ENCODE results near the gene UCP2. TPM values are rescaled to one million over a fixed set of nuclear protein-coding genes. Genes with fewer than 3 reads are reported as not detected.

UCP2 gene
- total RNA-seq, 4 donors from 2014 or later, result 16.8 to 284 (median 56.7) TPM

GRCh38 chr11:73956876-73957653 lies 25.6 kb downstream of the UCP2 start:
- Histone ChIP-seq H3K27me3 (peaks cover 0 to 2% (median 0%) of the 10 kb centered on the region in 3 donors), H3K36me3 (no peaks in the 10 kb centered on the region), H3K27ac (no peak overlapping the region), H3K9me3 (no peaks in the 10 kb centered on the region), H3K4me1 (no peaks in the 10 kb centered on the region), H3K4me3 (no peak overlapping the region)
- intact Hi-C loops (cut with DNase I; ENCODE audit: low total_unique reads) (loop anchor here (10.0 kb wide), 1 partner anchor 518 kb away; no protein-coding TSS in a partner anchor), in situ Hi-C loops (cut with MboI; ENCODE audit: low sequenced_read_pairs in 4 of 4) (no loop called here)
- no peak for DNase-seq
- no peak for ATAC-seq
- TF ChIP-seq, protein P1, sequence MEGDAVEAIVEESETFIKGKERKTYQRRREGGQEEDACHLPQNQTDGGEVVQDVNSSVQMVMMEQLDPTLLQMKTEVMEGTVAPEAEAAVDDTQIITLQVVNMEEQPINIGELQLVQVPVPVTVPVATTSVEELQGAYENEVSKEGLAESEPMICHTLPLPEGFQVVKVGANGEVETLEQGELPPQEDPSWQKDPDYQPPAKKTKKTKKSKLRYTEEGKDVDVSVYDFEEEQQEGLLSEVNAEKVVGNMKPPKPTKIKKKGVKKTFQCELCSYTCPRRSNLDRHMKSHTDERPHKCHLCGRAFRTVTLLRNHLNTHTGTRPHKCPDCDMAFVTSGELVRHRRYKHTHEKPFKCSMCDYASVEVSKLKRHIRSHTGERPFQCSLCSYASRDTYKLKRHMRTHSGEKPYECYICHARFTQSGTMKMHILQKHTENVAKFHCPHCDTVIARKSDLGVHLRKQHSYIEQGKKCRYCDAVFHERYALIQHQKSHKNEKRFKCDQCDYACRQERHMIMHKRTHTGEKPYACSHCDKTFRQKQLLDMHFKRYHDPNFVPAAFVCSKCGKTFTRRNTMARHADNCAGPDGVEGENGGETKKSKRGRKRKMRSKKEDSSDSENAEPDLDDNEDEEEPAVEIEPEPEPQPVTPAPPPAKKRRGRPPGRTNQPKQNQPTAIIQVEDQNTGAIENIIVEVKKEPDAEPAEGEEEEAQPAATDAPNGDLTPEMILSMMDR (IDR thresholded peaks at IDR 0.05 in 4 of 5, conservative IDR thresholded peaks at IDR 0.05 in 1 of 5), result no peak
- no peak for TF ChIP-seq POLR2A (IDR thresholded peaks at IDR 0.05)

GRCh38 chr11:73951797-73952196 lies 30.8 kb downstream of the UCP2 start:
- in situ Hi-C loops (cut with MboI; ENCODE audit: low sequenced_read_pairs in 4 of 4), result no loop called here
- Histone ChIP-seq H3K27me3 (no peaks in the 10 kb centered on the region), H3K36me3 (no peaks in the 10 kb centered on the region), H3K4me3 (no peak overlapping the region), H3K4me1 (no peaks in the 10 kb centered on the region), H3K9me3 (no peaks in the 10 kb centered on the region), H3K27ac (no peak overlapping the region)
- TF ChIP-seq, protein P1 (IDR thresholded peaks at IDR 0.05 in 4 of 5, conservative IDR thresholded peaks at IDR 0.05 in 1 of 5), result no peak
- TF ChIP-seq POLR2A (IDR thresholded peaks at IDR 0.05), result no peak
- DNase-seq (no peak), ATAC-seq (no peak)
- intact Hi-C loops (cut with DNase I; ENCODE audit: low total_unique reads), result loop anchor here (10.0 kb wide), 1 partner anchor 523 kb away; no protein-coding TSS in a partner anchor

DNA sequence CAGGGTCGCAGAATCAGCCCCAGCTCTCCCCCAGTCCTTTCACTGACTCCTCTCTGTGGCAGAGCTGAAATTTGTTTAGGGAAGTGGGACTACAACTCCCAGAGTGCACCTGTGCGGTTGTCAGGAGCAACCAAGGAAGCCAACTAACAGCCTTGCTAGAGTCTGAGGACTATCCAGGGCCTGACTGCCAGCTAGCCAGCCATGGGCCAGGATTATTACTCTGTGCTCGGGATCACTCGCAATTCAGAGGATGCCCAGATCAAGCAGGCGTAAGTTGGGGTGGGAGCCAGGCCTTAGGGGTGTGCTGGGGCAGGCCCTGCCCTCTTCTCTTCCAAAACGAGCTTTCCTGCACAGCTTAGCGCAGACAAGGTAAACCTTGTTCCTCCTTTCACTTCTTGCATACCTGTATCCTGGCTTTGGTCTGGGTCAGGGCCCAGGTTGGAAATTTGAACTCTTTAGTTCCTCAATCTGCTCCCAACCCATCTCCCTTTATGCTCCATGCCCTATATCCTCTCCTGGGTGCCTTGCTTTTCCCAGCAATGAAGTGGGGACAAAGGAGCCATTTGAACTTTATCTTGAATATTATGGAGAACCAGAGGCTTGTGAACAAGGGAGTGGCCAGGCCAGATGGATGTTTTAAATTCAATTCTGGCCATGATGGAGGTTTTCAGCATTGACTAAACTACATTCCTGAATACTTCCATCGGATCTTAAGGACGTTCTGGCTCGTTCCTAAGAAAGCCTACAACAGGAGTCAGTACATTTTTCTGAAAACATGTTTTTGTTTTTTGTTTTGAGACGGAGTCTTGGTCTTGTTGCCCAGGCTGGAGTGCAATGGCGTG lies 31.6 kb downstream of the UCP2 start, which contains the start of gene DNAJB13:
TSS of gene DNAJB13 (plus strand) at position 158 of the 842 bp plus-strand sequence. CDS start at position 202, 44 bp downstream.
- TF ChIP-seq, protein P1 (IDR thresholded peaks at IDR 0.05 in 4 of 5, conservative IDR thresholded peaks at IDR 0.05 in 1 of 5), result no peak
- no peak for TF ChIP-seq POLR2A (IDR thresholded peaks at IDR 0.05)
- peak in 1 of 2 donors; percentile 55 for ATAC-seq
- H3K36me3 ChIP-seq, result no peaks in the 10 kb centered on the region
- H3K9me3 ChIP-seq, result no peaks in the 10 kb centered on the region
- H3K4me3 ChIP-seq, result no peak within 1 kb of the TSS
- no peaks in the 10 kb centered on the region for H3K4me1 ChIP-seq
- H3K27me3 ChIP-seq, result no peaks in the 10 kb centered on the region
- no peak within 1 kb of the TSS for H3K27ac ChIP-seq
- no peak for DNase-seq
- intact Hi-C loops (cut with DNase I; ENCODE audit: low total_unique reads) (loop anchor here (10.0 kb wide), 1 partner anchor 524 kb away; no protein-coding TSS in a partner anchor), in situ Hi-C loops (cut with MboI; ENCODE audit: low sequenced_read_pairs in 4 of 4) (no loop called here)

- Histone ChIP-seq H3K36me3 (no peaks in the 10 kb centered on the region), H3K27me3 (no peaks in the 10 kb centered on the region), H3K9me3 (no peaks in the 10 kb centered on the region), H3K4me1 (no peaks in the 10 kb centered on the region), H3K4me3 (no peak overlapping the region), H3K27ac (no peak overlapping the region)
- intact Hi-C loops (cut with DNase I; ENCODE audit: low total_unique reads), result loop anchor here (10.0 kb wide), 1 partner anchor 525 kb away; no protein-coding TSS in a partner anchor
- DNase-seq (no peak), ATAC-seq (no peak)
- TF ChIP-seq, protein P1 (IDR thresholded peaks at IDR 0.05 in 4 of 5, conservative IDR thresholded peaks at IDR 0.05 in 1 of 5), result no peak
- TF ChIP-seq POLR2A (IDR thresholded peaks at IDR 0.05), result no peak
- in situ Hi-C loops (cut with MboI; ENCODE audit: low sequenced_read_pairs in 4 of 4), result no loop called here
Measured at GRCh38 chr11:73949912-73950311, 32.7 kb downstream of the UCP2 start.
